GM12891 (cell line): Measurements from ENCODE around the gene RPS4Y1.
A peak's percentile ranks its signal among the peaks of the same experiment; 100 is the strongest.
"Not testable (repeated sequence)": the region's sequence is repeated elsewhere in the genome, so short reads cannot be mapped to it uniquely, and the experiment has no call there.

Experiments used
- DNase-seq: peaks from one replicate; pipeline ENCODE4 v3.0.0; 2011; ENCODE audit warnings: low spot score; ENCODE audit not compliant: insufficient read length
- FAIRE-seq: peaks from 2 replicates; lab custom pipeline; 2011; peaks lifted over from hg19 to GRCh38; lab: Jason Lieb, UNC
- PAX5 ChIP-seq: IDR thresholded peaks from 2 replicates; pipeline ENCODE4 v1.6.1; 2011; ENCODE audit warnings: low read length, moderate library complexity, mild to moderate bottlenecking; ENCODE audit not compliant: insufficient read depth, severe bottlenecking
- POLR2A ChIP-seq: IDR thresholded peaks from 2 replicates; pipeline ENCODE4 v1.6.1; 2011; ENCODE audit warnings: low read depth, low read length, control low read depth
- POLR2AphosphoS5 ChIP-seq: IDR thresholded peaks from 2 replicates; pipeline ENCODE4 v1.6.1; 2011; ENCODE audit warnings: low read depth, low read length, control low read depth
- POU2F2 ChIP-seq: IDR thresholded peaks from 2 replicates; pipeline ENCODE4 v1.6.1; 2011; ENCODE audit warnings: low read depth, mild to moderate bottlenecking, control low read depth, low read length, moderate library complexity
- SPI1 ChIP-seq: IDR thresholded peaks from 2 replicates; pipeline ENCODE4 v1.6.1; 2011; ENCODE audit warnings: low read depth, low read length, control low read depth
- TAF1 ChIP-seq: IDR thresholded peaks from 2 replicates; pipeline ENCODE4 v1.6.1; 2011; ENCODE audit warnings: low read depth, low read length, control low read depth

RPS4Y1 gene

DNA sequence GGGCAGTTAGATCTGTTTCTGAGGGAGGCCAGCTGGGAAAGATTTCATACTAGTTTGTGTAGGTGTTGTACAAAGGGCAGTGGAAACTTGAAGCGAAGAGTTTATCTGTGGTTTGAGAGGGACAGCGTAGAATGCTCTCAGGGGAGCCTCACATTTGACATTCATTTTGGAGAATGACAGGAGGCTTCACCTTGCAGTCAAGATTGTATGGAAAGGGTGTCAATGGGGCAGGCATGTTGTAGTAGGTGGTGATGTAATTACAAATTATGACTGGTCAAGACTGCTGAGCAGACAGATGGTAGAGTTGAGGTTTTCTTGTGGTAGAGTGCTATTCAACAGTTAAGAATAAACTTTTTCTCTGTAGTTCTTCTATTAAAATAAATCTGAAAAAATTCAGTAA lies 7.0 kb downstream of the RPS4Y1 start:
- peak; percentile 58 for FAIRE-seq
- TF ChIP-seq SPI1 (no peak), PAX5 (no peak), POLR2AphosphoS5 (no peak), POLR2A (no peak), TAF1 (no peak), POU2F2 (no peak)
- no peak for DNase-seq

DNA sequence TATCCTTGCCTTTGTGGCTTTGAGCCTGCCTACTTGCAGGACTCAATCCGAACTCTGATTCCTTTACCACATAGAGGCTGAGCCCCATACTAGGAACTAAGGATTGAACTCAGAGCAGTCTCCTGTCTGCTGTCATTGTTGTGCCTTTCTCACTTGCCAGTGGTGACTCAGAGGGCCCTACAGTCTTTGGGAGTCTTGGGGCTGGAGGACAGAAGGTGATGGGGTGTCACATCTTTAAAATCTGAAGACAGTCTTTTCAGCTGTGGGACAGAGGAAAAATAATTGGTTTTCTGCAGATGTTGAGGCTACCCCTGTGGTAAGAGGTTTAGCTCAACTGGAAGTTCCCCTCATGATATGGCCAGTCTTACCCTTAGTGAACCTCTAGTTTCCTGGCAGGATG lies 8.0 kb downstream of the RPS4Y1 start:
- DNase-seq: no peak
- FAIRE-seq: no peak
- TF ChIP-seq POLR2AphosphoS5: no peak
- no peak for TF ChIP-seq POLR2A
- TF ChIP-seq PAX5: no peak

DNA sequence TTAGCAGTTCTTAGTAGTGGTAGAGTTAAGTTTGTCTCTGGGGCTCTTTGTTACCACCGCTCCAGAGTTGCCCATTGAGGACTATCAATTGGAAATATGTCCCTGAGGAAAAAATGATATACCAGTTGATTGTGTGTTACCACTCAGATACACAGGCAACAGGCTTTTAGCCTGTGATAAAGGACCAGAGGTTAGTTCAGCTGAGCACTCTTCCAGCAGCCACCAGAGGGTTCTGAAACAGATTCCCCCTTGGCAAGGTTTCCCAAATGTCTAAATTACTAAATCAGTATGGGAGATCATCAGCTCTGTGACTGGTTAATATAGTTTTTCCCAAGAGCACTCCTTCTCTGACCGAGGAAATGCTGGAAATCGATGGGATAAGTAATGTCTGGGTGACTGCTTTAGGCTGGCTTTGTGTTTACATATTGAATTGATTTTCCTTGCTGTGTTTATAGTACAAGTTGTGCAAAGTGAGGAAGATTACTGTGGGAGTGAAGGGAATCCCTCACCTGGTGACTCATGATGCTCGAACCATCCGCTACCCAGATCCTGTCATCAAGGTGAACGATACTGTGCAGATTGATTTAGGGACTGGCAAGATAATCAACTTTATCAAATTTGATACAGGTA lies 12.9 kb downstream of the RPS4Y1 start:
- DNase-seq (no peak), FAIRE-seq (no peak)
- TF ChIP-seq TAF1: no peak
- TF ChIP-seq SPI1: no peak
- no peak for TF ChIP-seq POLR2A
- TF ChIP-seq POU2F2: no peak
- TF ChIP-seq PAX5: no peak
- TF ChIP-seq POLR2AphosphoS5: no peak

GRCh38 chrY:2857068-2857467 lies 15.7 kb downstream of the RPS4Y1 start:
- TF ChIP-seq POLR2AphosphoS5 (no peak), POLR2A (no peak), PAX5 (no peak), TAF1 (no peak), SPI1 (no peak), POU2F2 (no peak)
- DNase-seq (no peak), FAIRE-seq (no peak)

- FAIRE-seq (no peak), DNase-seq (no peak)
- TF ChIP-seq PAX5 (no peak), SPI1 (no peak), POU2F2 (no peak), POLR2A (no peak), POLR2AphosphoS5 (no peak), TAF1 (no peak)
These were observed 16.3 kb downstream of the RPS4Y1 start for GRCh38 chrY:2857686-2858085.

DNA sequence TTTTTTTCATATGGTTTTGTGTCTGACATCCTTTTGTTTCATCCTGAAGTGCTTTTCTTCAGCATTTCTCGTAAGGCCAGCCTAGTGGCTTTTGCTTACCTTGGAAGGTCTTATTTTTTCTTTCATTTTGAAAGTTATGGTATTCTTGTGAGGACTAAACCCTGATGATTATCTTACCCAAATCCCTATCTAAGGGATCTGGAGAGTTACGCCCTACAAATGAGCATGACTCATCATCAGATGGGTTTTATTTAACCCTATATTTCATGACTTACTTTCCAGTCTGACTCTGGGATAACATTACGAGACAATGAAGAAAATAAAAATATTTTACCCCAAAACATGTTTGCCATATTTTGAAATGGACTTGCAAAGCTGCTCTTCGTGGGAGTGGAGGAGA lies 18.4 kb downstream of the RPS4Y1 start:
- TF ChIP-seq TAF1 (no peak), POLR2AphosphoS5 (no peak), PAX5 (no peak), POLR2A (no peak), SPI1 (no peak), POU2F2 (no peak)
- DNase-seq (no peak), FAIRE-seq (no peak)

- FAIRE-seq (no peak), DNase-seq (no peak)
- TF ChIP-seq SPI1 (no peak), POLR2AphosphoS5 (no peak), POU2F2 (no peak), TAF1 (no peak), PAX5 (no peak), POLR2A (no peak)
These were observed 19.1 kb downstream of the RPS4Y1 start for GRCh38 chrY:2860511-2860910.

DNA sequence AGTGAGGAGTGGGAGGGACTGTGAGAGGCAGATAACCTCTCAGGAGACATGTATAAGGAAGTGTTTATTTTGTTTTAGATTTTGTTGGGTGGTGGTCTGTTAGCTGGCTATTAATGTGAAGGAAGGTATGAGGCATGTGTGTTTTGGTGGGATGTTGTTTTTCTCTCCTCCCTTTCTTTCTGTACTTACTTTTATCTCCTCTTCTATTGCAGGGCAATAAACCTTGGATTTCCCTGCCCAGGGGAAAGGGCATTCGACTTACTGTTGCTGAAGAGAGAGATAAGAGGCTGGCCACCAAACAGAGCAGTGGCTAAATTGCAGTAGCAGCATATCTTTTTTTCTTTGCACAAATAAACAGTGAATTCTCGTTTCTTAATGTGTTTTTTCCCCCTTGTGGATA lies 25.2 kb downstream of the RPS4Y1 start:
- TF ChIP-seq TAF1 (no peak), POU2F2 (no peak)
- FAIRE-seq (no peak), DNase-seq (no peak)

GRCh38 chrY:2867469-2867868 lies 26.1 kb downstream of the RPS4Y1 start:
- no peak for DNase-seq
- no peak for FAIRE-seq
- TF ChIP-seq POU2F2 (no peak), TAF1 (no peak)

DNA sequence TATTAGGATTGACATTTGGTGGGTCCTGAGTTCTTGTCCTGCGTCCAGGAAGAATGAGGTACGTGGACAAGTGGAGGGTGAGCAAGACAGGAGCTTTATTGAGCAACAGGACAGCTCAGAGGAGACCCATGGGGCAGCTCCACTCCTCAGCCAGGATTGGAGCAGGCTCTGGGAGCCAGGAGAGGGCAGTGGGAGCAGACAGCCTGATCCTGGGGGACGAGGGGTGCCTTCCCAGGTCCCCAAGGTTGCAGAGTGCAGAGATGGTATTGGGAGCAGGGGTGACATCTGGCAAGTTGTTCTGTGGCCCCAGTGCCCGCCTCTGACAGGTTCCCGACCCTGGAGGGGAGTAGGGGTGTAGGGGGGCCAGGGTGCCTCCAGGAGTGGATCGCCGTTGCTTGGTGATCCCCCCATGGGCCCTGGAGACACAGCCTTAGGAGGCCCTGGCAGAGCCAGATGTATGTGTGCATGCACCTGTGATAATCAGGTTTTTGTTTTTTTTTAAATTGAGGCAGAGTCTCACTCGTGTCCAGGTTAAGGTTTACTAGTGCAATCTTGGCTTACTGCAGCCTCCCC lies 26.7 kb downstream of the RPS4Y1 start:
- DNase-seq: no peak
- no peak for FAIRE-seq
- TF ChIP-seq POLR2AphosphoS5: 0 out of 2 replicates have a peak, but pooled peaks have one; percentile 16
- no peak for TF ChIP-seq SPI1
- no peak; the same call in 1 of the 2 replicates for TF ChIP-seq POLR2A
- no peak for TF ChIP-seq PAX5
- TF ChIP-seq TAF1: no peak
- TF ChIP-seq POU2F2: no peak

GRCh38 chrY:2872234-2872633 lies 30.8 kb downstream of the RPS4Y1 start:
- not testable (repeated sequence) for FAIRE-seq

More at GRCh38 chrY:2872234-2872633, 30.8 kb downstream of the RPS4Y1 start:
- not testable (repeated sequence) for DNase-seq
